SK-N-MC (cell line): Measurements from ENCODE around the gene CYP2S1.

ENCODE experiments used
- EZH2 ChIP-seq: fragments of 200-600 bp; sonication (generic); IDR thresholded peaks from one replicate; pipeline ENCODE4 v1.6.1; 2017; ENCODE audit warnings: antibody characterized with exemption
- FOXP2 ChIP-seq: optimal IDR thresholded peaks from 2 replicates; pipeline ENCODE3; 2011; ENCODE audit warnings: mild to moderate bottlenecking, moderate library complexity; ENCODE audit not compliant: insufficient read depth; ENCODE audit errors: extremely low read length, control extremely low read depth
- POLR2AphosphoS5 ChIP-seq: IDR thresholded peaks from 2 replicates; pipeline ENCODE4 v1.6.1; 2012; ENCODE audit warnings: mild to moderate bottlenecking, low read depth, low read length, borderline replicate concordance

DNA sequence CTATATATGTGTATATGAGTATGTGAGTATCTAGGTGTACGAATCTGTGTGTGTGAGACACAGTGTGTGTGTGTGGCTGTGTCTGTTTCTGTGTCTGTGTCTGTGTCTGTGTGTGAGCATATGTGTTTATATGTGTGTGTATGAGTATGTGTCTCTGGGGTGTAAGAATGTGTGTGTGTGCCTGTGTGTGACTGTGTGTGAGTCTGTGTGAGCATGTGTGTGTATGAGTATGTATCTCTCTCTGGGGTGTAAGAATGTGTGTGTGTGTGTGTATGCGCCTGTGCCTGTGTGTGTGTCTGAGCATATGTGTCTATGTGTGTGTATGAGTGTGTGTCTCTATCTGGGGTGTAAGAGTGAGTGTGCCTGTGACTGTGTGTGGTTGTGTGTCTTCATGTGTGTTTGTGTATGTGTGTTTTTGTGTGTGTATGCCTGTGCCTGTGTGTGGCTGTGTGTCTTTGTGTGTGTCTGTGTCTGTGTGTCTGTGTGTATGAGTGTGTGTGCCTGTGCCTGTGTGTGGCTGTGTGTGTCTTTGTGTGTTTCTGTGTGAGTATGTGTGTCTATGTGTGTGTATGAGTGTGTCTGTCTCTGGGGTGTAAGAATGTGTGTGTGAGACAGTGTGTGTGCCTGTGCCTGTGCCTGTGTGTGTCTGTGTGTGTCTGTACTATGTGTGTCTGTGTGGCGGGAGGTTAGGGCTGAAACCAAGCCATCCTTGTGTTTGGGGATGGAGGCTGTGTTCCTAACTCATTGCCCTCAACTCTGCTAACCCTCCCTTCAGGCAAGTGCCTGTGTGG, 37.2 kb downstream of the CYP2S1 start:
- TF ChIP-seq EZH2 (no peak), POLR2AphosphoS5 (no peak), FOXP2 (no peak)
